ENCODE results near the gene TRAFD1. TPM values are rescaled to one million over a fixed set of nuclear protein-coding genes. Genes with fewer than 3 reads are reported as not detected.

Gene TRAFD1
- total RNA-seq, 1 experiment from 2014 or later = 55.6 TPM

GRCh38 chr12:112115259-112116045, 9.9 kb upstream of the TRAFD1 start:
- no peak for DNase-seq (ENCODE audit: low read depth)

GRCh38 chr12:112116232-112117060, 8.9 kb upstream of the TRAFD1 start:
- DNase-seq (ENCODE audit: low read depth) = peak; percentile 75

- DNase-seq (ENCODE audit: low read depth) = no peak
Measured at GRCh38 chr12:112117685-112118084, 7.7 kb upstream of the TRAFD1 start.

GRCh38 chr12:112121780-112122565, 3.4 kb upstream of the TRAFD1 start:
- DNase-seq (ENCODE audit: low read depth) = peak; percentile 96

- DNase-seq (ENCODE audit: low read depth) = peak; percentile 95
Measured at GRCh38 chr12:112122823-112123690, 2.3 kb upstream of the TRAFD1 start.

- no peak for DNase-seq (ENCODE audit: low read depth)
Measured at GRCh38 chr12:112124918-112125249, 476 bp upstream of the TRAFD1 start.

GRCh38 chr12:112126000-112126438, 659 bp downstream of the TRAFD1 start:
- DNase-seq (ENCODE audit: low read depth) = no peak

GRCh38 chr12:112126911-112127310, 1.6 kb downstream of the TRAFD1 start:
- DNase-seq (ENCODE audit: low read depth) = peak; percentile 46

GRCh38 chr12:112130441-112130998, 5.2 kb downstream of the TRAFD1 start:
- peak; percentile 50 for DNase-seq (ENCODE audit: low read depth)

- DNase-seq (ENCODE audit: low read depth) = no peak
Measured at GRCh38 chr12:112131686-112132085, 6.3 kb downstream of the TRAFD1 start.

- DNase-seq (ENCODE audit: low read depth) = no peak
Measured at GRCh38 chr12:112133418-112133817, 8.1 kb downstream of the TRAFD1 start.

- DNase-seq (ENCODE audit: low read depth) = no peak
Measured at GRCh38 chr12:112134731-112135130, 9.4 kb downstream of the TRAFD1 start.

GRCh38 chr12:112140728-112141127, 15.4 kb downstream of the TRAFD1 start:
- no peak for DNase-seq (ENCODE audit: low read depth)

- no peak for DNase-seq (ENCODE audit: low read depth)
Measured at GRCh38 chr12:112146123-112146522, 20.8 kb downstream of the TRAFD1 start.

- peak; percentile 60 for DNase-seq (ENCODE audit: low read depth)
Measured at GRCh38 chr12:112148031-112148513, 22.7 kb downstream of the TRAFD1 start.

- no peak for DNase-seq (ENCODE audit: low read depth)
Measured at GRCh38 chr12:112149596-112149995, 24.2 kb downstream of the TRAFD1 start.

- no peak for DNase-seq (ENCODE audit: low read depth)
Measured at GRCh38 chr12:112151766-112152541, 26.6 kb downstream of the TRAFD1 start.

- no peak for DNase-seq (ENCODE audit: low read depth)
Measured at GRCh38 chr12:112153181-112153892, 28.0 kb downstream of the TRAFD1 start.

GRCh38 chr12:112153893-112154219, 28.5 kb downstream of the TRAFD1 start:
- DNase-seq (ENCODE audit: low read depth) = no peak

All from M059J (cell line).